Amniotic epithelial cell (primary cell): Measurements from ENCODE around the gene AOC2.
A peak's percentile ranks its signal among the peaks of the same experiment; 100 is the strongest.
"Not testable (repeated sequence)": the region's sequence is repeated elsewhere in the genome, so short reads cannot be mapped to it uniquely, and the experiment has no call there.

Experiments
- DNase-seq: peaks from one replicate; pipeline ENCODE4 v3.0.0-alpha.2; 2010; ENCODE audit warnings: low read depth

Gene AOC2

DNA sequence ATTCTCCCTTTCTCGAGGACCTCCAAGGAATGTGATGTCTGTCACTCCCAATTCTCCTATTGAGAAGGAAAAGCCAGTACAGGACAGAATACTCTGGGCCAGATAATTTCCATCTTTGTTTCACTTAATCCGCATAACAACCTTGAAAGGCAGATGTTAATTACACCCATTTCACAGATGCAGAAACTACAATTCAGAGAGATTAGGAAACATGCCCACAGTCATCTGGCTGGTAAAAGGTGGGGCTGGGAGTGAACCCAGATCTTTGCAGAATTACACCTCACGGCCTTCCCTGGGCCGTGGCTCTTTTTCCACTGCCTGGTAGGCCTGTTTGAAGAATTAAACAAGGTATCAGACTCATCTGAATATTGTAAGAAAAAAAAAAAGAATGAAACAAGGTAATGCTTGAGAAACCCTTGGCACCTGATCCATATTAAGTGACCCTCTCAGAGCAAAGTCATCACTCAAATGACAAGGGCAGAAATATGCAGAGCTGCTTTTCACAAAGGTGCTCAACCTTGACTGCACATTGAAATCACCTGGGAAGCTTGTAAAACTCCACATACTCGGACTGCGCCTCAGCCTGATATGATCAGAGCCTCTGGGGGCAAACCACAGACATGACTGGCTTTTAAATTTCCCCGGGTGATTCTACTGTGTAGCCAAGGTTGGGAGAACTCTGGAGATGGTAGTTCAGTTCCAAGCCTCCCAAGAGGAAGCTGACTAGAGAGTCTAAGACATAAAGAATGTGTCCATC lies 39.6 kb downstream of the AOC2 start:
- no peak for DNase-seq

DNA sequence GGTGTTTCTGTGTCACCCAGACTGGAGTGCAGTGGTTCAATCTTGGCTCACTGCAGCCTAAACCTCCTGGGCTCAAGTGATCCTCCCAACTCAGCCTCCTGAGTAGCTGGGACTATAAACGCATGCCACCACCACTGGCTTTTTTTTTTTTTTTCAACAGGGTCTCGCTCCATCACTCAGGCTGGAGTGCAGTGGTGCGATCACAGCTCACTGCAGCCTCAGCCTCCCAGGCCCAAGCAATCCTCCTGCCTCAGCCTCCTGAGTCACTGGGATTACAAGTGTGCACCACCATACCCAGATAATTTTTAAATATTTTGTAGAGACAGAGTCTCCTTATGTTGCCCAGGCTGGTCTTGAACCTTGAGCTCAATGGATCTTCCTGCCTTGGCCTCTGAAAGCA lies 41.4 kb downstream of the AOC2 start:
- not testable (repeated sequence) for DNase-seq

DNA sequence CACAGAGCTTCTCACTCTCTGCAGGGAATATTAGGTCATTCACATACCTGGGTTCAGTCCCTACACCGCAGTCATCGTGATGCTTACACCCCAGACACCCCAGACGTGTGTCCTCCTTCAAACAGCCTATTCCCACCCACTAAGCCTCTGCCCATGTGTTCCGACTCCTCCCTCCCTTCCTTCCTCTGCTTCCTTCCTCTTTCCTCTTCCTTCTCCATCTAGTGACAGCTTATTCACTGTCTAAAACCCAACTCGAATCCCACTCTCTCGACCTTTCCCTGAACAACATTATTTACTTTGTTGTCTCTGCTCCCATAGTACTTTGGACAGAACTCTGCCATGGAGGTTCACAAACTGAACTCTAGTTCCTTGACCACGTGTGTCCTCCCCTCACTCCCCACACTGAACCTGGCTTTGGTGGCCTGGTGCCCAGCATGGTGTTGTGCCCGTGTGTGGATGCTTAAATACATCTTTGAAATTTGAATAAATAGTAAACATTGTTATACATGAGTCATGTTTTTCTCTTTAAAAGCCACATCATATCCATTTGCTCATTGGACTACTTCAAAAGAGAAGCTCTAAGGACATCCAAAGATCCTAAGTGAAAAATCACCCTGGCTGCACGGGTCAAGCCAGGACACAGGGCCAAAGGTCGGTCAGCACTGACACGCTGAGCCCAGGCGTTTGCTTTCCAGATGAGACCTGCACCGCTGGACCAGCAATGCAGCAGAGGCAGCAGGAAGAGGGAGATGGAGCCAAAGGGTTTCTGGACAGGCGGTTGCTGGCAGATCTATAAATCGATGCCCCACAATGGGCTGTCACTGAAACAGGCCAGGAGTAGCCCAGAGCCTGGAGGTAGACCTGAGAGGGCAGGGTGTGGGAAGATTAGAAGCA lies 42.1 kb downstream of the AOC2 start:
- DNase-seq = no peak

DNA sequence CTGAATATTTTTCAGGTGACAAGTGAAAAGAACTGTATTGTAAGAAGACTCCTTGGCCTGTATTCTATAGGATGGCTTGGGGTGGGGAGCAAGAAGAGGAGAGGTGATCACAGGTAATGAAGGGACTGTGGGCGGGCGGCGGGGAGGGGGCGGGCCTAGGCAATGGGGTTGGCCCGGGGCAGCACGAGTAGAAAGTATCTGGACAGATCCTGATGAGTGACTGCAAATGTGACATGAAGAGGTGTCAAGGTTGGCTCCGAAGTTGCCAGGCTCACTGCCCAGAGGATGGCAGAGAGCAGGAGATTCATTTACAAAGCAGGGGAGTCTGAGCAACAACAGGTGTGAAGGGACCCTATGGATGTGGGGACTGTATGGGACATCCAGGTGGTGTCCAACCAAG lies 45.4 kb downstream of the AOC2 start:
- no peak for DNase-seq

DNA sequence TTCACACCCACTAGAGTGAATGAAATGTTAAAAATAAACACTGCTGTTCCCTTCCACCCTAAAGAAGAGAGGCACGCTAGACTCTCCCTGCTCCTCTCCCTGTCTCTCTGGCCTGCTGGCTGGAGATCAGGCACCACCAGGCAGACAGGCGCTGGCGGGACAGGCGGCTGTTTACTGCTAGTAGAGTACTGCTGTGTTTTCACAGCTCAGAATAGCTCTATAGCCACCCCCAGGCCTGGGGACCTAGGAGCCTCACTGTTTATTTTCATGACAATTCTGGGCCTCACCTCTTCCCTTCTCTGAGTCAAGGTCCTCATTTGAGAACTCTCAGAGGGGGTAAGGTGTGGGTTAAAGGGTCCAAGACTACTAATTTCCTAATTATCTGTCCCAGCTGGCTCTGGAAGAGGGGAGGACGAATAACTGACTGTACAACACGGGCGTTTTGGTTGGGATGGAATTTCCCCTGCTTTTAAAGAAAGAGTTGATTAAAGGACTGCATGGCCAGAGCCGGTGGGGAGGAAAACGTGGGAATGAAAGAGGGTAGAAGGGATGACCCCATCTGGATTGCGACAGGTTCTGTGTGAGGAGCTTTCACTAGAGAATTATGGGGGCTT lies 47.3 kb downstream of the AOC2 start:
- no peak for DNase-seq

DNA sequence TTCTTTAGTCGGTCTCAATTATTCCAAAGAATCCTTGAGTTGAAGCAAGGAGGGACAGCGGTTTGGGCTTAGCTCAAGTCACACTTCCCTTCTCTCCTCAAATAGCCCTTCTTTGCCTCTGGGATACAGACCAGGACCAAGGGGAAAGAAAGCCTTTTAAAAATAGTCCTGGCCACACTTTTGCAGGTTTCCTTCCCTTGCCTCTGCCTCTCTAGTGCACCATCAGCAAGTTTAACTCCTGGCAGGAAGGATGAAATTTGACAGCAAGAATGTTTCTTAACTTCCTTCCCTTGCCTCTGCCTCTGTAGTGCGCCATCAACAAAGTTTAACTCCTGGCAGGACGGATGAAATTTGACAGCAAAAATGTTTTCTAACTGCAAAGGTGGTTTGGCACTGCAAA lies 49.0 kb downstream of the AOC2 start:
- DNase-seq = no peak

DNA sequence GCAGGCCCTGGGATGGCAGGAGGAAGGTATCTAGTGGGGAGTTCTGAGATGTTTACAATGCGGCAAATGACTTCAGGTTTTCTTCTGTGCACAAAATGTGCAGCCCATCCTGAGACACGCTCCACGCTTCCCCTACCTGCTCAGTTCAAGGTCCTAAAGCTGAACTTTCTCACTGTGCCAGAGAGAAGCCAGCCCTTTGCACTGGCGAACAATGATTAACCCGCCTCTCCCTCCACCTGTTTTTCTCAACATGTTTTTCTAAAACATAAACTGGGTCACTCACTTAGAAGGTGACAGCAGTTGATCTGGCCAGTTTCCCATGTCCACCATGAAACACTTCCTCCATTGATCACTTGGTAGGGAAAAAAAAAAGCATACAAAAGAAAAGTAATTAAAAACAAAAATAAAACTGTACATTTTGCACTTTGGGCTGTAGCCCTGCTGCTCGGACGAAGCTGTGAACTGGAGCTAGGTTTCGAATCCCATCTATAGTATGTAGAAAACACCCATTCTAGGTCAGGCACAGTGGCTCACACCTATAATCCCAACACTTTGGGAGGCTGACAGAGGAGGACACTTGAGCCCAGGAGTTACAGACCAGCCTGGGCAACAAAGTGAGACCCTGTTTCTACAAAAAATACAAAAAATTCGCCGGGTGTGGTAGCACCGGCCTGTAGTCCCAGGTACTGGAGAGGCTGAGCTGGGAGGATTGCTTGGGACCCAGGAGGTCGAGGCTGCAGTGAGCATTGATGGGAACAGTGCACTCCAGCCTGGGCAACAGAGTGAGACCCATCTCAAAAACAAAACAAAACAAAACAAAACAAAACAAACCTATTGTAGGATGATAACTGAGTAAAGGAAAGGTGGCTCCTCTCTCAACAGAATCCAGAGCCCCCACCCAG lies 50.2 kb downstream of the AOC2 start:
- no peak for DNase-seq

DNA sequence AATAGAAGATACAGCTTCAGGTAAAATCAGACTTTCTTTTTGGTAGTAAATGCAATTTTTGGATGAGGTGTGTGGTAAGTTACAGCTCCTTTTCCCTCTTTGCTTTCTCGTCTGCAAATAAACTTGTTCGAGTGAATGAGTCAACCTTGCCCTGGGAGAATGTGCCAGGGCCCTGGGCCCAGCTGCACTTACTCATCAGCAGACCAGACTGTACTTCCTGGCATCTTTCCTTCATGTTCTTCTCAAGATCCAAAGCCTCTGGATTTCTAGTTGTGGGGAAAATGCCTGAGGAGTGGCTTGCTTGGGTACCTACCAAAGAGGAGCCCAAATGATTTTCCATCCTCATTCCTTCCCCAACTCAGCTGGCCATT lies 50.8 kb downstream of the AOC2 start:
- DNase-seq = peak; percentile 72

DNA sequence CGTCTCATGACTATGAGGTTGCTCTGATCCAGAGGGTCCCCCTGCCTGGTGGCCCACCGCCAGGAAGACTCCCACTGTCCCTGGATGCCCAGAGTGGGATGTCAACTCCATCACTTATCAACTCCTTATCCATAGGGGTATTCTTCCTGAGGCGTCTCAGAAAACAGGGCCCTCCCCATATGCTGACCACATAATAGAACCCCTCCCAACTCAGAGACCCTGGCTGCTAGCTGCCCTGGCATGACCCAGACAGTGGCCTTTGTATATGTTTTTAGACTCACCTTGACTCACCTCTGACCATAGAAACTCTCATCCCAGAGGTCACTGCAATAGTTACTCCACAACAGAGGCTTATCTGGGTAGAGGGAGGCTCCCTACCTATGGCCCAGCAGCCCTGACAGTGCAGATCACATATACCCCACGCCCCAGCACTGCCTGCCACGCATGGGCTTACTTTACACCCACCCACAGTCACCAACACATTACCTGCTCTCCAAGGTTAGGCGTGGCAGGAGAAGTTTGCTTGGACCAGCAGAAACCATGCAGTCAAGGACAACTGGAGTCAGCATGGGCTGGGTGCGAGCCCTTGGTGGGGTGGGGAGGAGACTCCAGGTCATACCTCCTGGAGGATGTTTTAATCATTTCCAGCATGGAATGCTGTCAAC lies 53.9 kb downstream of the AOC2 start:
- no peak for DNase-seq

DNA sequence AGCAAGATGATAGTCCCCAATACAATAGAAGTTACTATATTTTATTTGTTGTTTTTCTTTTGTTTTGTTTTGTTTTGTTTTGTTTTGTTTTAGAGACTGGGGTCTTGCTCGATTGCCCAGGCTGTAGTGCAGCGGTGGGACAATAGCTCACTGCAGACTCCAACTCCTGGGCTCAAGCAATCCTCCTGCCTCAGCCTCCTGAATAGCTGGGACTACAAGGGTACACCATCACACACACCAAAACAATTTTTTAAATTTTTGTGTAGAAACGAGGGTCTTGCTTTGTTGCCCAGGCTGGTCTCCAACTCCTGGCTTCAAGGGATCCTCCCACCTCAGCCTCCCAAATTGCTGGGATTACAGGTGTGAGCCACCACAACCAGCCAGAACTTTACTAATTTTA lies 55.6 kb downstream of the AOC2 start:
- not testable (repeated sequence) for DNase-seq
